ENCODE data around the gene SNF8.

GRCh38 chr17:48970224-48970623, 25.6 kb upstream of the SNF8 start:
- TF ChIP-seq EP300 (conservative IDR thresholded peaks at IDR 0.05; ENCODE audit: poor library complexity, severe bottlenecking) = no peak
- TF ChIP-seq CTCF (IDR thresholded peaks at IDR 0.05; ENCODE audit: poor library complexity, severe bottlenecking) = no peak
- TF ChIP-seq EZH2 (IDR thresholded peaks at IDR 0.05; ENCODE audit: borderline replicate concordance, insufficient read depth, low read length, poor library complexity, severe bottlenecking) = no peak
- TF ChIP-seq REST (IDR thresholded peaks at IDR 0.05; ENCODE audit: borderline replicate concordance) = no peak
- no peak for TF ChIP-seq POLR2AphosphoS5 (IDR thresholded peaks at IDR 0.05)
- TF ChIP-seq MXI1 (conservative IDR thresholded peaks at IDR 0.05; ENCODE audit: poor library complexity, severe bottlenecking) = no peak
